Fibroblast of pulmonary artery (primary cell): ENCODE data around the gene RAP1GAP2.

Experiments
- DNase-seq: peaks from one replicate; pipeline ENCODE4 v3.0.0-alpha.2; 2010; ENCODE audit warnings: low read depth
- H3K4me3 ChIP-seq: replicated peaks from 2 replicates; pipeline ENCODE4 v1.5.1; 2011; ENCODE audit warnings: low read depth, mild to moderate bottlenecking, control low read depth, low read length, moderate library complexity
- TF ChIP-seq, protein P1 (sequence below): IDR thresholded peaks from 2 replicates; pipeline ENCODE4 v1.5.1; 2011; ENCODE audit warnings: mild to moderate bottlenecking, control low read depth, low read length, inconsistent platforms; ENCODE audit errors: missing control alignments

RAP1GAP2 gene

DNA sequence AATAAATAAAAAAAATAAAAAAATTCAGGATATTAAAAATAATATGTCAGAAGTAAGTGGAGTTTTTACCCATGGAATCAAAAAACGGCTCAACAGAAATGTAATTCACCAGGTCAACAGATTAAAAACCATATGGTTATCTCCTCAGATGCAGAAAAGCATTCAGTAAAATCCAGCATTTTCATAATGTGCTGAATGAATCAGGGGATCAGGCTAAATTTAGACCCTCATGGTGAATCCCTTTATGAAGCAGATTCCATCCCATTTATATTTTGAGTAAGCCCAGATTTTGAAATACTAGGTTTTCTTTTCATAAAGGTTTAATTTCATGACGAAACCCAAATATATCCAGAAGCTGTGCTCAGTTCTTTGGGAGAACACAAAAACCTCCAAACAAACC, 182.8 kb downstream of the RAP1GAP2 start:
- TF ChIP-seq, protein P1, sequence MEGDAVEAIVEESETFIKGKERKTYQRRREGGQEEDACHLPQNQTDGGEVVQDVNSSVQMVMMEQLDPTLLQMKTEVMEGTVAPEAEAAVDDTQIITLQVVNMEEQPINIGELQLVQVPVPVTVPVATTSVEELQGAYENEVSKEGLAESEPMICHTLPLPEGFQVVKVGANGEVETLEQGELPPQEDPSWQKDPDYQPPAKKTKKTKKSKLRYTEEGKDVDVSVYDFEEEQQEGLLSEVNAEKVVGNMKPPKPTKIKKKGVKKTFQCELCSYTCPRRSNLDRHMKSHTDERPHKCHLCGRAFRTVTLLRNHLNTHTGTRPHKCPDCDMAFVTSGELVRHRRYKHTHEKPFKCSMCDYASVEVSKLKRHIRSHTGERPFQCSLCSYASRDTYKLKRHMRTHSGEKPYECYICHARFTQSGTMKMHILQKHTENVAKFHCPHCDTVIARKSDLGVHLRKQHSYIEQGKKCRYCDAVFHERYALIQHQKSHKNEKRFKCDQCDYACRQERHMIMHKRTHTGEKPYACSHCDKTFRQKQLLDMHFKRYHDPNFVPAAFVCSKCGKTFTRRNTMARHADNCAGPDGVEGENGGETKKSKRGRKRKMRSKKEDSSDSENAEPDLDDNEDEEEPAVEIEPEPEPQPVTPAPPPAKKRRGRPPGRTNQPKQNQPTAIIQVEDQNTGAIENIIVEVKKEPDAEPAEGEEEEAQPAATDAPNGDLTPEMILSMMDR, result no peak
- DNase-seq, result no peak
- no peak overlapping the region for H3K4me3 ChIP-seq

DNA sequence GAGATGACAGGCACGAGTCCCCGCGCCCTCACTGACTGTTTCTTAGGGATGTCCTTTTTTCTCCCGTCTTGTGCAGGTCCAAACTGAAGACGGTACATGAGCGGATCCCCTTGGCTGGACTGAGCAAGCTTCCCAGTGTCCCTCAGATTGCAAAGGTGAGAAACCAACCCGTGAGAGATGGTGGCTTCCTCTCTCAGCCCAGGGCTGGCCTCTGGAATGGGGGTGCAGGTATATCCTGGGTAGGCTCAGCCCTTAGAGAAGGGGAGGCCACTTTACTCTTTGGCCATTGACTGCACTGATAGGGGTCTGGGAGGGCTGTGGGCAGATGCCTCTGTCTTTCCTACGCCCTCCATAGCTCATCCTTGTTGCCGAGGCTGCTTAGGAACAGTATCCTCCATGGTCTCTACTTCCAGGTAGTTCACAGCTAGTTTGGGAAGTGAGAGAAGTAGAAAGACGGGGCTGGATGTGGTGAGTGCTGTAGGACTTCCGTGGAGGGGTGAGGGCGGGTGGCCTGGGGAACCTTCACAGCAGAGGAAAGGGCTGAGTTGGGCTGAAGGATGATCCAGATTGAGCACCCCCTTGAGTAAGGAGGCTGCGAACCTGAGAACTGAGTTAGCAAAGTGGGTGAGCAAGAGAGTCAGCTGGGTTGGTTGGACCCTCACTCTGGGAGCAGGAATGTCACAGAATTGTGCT, 184.1 kb downstream of the RAP1GAP2 start:
- no peak overlapping the region for H3K4me3 ChIP-seq
- TF ChIP-seq, protein P1, result no peak
- DNase-seq, result no peak

DNA sequence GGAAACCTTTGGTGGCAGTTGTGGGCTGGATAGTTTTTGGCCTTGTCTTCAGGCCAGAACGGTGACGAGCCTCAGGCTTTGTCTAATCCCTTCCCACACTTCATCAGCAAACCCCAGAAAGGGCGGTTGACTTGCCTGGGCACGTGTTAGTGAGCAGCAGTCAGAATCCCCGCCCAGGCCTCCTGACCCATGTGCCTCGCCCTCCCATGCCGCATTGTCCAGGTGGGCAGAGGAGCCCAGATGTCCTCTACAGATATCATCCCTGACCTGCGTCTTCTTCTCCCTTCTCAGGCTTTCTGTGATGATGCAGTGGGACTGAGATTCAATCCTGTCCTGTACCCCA, 184.6 kb downstream of the RAP1GAP2 start:
- H3K4me3 ChIP-seq, result no peak overlapping the region
- no peak for DNase-seq
- TF ChIP-seq, protein P1, result no peak

DNA sequence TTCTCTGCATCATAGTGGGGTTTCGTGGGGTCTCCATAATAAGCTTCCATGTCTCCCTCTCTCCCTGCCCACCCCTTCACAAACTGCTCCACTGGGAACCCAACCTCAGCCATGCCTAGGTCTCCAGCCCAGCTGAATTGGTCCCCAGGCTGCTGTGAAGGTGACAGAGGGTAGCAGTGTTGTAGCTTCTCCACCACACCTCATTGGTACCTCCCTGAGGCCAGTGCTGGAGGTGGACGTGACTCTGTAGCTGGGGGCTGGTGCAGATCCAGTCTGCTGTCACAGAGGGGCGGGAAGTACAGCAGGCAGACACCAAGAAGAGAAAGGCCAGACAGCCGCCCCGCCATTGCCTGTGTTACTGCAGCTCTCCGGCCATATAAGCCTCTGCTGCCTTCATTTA, 185.1 kb downstream of the RAP1GAP2 start:
- no peak for DNase-seq
- H3K4me3 ChIP-seq, result no peak overlapping the region
- TF ChIP-seq, protein P1, result no peak

DNA sequence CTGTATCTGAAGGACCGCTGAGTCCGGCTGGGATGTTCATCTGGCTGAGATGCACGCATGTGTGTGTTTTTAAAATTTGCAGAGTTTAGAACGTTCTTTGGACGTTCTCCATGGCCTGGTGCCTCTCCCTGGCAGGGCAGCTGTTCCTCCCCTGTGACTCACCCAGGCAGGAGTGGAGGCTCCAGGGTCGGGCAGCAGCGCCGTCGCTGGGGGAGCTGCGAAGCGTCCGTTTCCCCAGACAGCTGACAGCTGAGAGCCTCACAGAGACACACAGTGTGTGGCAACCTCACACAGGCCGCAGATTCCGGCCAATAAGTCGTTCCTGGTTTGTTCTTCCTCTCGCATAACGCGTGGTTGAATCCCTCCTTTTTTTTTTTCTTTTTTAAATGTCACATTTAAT, 186.6 kb downstream of the RAP1GAP2 start:
- no peak overlapping the region for H3K4me3 ChIP-seq
- DNase-seq, result peak; percentile 94
- TF ChIP-seq, protein P1, result peak; percentile 57

DNA sequence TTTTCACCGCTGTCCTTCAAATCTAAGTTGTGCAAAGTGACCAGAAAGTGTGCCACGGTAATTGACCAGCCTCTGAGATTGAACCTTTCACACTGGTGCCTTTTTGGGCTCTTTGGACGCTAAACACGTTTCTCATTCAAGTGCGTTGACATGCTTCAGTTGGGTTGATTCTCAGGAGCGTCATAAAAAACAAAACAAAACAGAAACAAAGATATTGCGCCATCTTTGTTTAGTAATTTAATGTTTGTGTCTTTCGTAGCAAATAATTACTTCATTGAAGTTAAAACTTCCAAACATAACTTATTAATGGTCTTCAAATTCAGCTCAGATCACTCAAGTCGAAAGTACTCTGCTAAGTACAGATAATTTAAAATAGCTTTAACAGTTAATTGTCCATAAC, 187.0 kb downstream of the RAP1GAP2 start:
- DNase-seq, result no peak
- H3K4me3 ChIP-seq, result no peak overlapping the region
- TF ChIP-seq, protein P1, result no peak

DNA sequence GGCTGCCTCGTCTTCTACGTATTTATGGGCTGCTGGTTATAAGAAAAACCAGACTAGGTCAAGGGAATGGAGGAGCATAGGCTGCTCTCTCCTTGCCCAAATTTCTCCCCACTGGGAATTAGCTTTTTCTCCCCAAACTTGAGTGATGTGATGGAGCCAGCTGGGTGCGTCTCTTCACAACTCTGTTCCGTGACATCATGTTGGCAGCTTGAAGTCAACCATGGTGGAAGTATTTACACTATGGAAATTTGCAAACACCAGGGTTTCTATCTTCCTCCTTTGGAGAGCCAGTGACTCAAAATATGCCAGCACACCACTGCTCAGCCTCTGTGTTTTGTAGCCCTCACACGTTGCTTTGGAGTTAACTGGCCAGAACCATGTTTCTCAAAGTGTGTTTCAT, 189.1 kb downstream of the RAP1GAP2 start:
- DNase-seq, result no peak
- H3K4me3 ChIP-seq, result no peak overlapping the region
- TF ChIP-seq, protein P1, result no peak
